Hematopoietic multipotent progenitor cell treated with erythropoietin and hydrocortisone succinate and interleukin-3 and kit ligand, for 6 days (in vitro differentiated cells): ENCODE measurements around the gene HPCAL1.

Source experiments
- DNase-seq: peaks from one replicate; pipeline ENCODE4 v3.0.0-alpha.2; 2015

The HPCAL1 gene

GRCh38 chr2:10372862-10373240 is 70.1 kb downstream of the HPCAL1 start:
- no peak for DNase-seq

- DNase-seq = no peak
Observed at GRCh38 chr2:10373931-10374330, 71.2 kb downstream of the HPCAL1 start.

GRCh38 chr2:10374362-10374943 is 71.7 kb downstream of the HPCAL1 start:
- DNase-seq = no peak

GRCh38 chr2:10375570-10376281 is 73.0 kb downstream of the HPCAL1 start:
- no peak for DNase-seq

- no peak for DNase-seq
Observed at GRCh38 chr2:10377052-10377746, 74.5 kb downstream of the HPCAL1 start.

- no peak for DNase-seq
Observed at GRCh38 chr2:10377747-10378085, 75.0 kb downstream of the HPCAL1 start.

GRCh38 chr2:10378189-10378588 is 75.5 kb downstream of the HPCAL1 start:
- no peak for DNase-seq

GRCh38 chr2:10380048-10380926 is 77.6 kb downstream of the HPCAL1 start:
- peak; percentile 51 for DNase-seq

- DNase-seq = no peak
Observed at GRCh38 chr2:10381997-10382353, 79.3 kb downstream of the HPCAL1 start.

GRCh38 chr2:10382354-10383061 is 79.8 kb downstream of the HPCAL1 start:
- DNase-seq = peak; percentile 60

GRCh38 chr2:10383960-10384734 is 81.4 kb downstream of the HPCAL1 start:
- DNase-seq = no peak

GRCh38 chr2:10385501-10385900 is 82.8 kb downstream of the HPCAL1 start:
- DNase-seq = no peak

GRCh38 chr2:10385933-10386773 is 83.4 kb downstream of the HPCAL1 start:
- DNase-seq = no peak

GRCh38 chr2:10387033-10387432 is 84.3 kb downstream of the HPCAL1 start:
- no peak for DNase-seq

GRCh38 chr2:10388954-10389560 is 86.4 kb downstream of the HPCAL1 start:
- no peak for DNase-seq

- DNase-seq = no peak
Observed at GRCh38 chr2:10389573-10389972, 86.9 kb downstream of the HPCAL1 start.

- no peak for DNase-seq
Observed at GRCh38 chr2:10390369-10390801, 87.7 kb downstream of the HPCAL1 start.

- DNase-seq = no peak
Observed at GRCh38 chr2:10392100-10392499, 89.4 kb downstream of the HPCAL1 start.

GRCh38 chr2:10392548-10392947 is 89.8 kb downstream of the HPCAL1 start:
- DNase-seq = no peak

GRCh38 chr2:10392951-10393639 is 90.4 kb downstream of the HPCAL1 start:
- peak; percentile 81 for DNase-seq
